ENCODE data around the gene KCNK5. TPM values are rescaled to one million over a fixed set of nuclear protein-coding genes. Genes with fewer than 3 reads are reported as not detected.

KCNK5 gene
- polyA plus RNA-seq, 1 donor from 2014 or later, result not detected

DNA sequence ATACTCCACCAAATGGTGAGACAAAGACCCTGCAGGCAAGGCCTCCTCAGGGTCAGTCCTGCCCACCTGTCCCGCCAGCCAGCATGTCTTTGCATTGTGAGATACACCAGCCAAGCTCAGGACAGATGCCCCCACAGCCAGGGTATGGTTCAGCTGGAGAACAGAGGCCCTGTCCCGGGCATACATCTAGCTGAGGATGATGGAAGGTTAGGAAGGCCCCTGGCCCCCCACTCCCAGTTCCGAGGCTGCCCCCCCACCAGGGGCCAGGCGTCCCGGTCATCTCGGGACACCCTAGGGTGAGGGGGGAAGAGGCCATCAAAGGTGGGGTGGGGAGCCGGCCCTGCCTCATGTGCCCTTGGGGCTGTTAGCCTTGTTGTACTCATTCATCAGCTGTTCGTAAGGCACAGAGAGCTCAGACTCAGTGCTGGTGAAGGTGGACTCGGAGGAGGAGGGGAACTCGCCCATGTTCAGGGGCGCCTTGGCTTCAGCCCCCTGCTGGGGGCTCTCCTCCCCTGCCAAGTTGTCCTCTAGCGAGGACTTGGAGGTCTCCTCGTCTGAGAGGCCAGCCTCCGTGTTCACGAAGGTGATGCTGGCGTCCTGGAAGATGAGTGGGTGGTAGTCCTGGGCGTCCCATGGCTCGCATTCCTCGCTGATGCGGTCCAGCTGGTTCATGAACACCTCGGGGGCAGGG, 38.6 kb downstream of the KCNK5 start:
- TF ChIP-seq SMC3 (conservative IDR thresholded peaks at IDR 0.05; ENCODE audit: poor library complexity) (no peak), RAD21 (conservative IDR thresholded peaks at IDR 0.05) (no peak), EZH2 (IDR thresholded peaks at IDR 0.05; ENCODE audit: borderline replicate concordance, insufficient read depth, low read length, poor library complexity, severe bottlenecking) (no peak), MXI1 (conservative IDR thresholded peaks at IDR 0.05; ENCODE audit: poor library complexity, severe bottlenecking) (no peak), EP300 (conservative IDR thresholded peaks at IDR 0.05; ENCODE audit: poor library complexity, severe bottlenecking) (no peak), TAF1 (IDR thresholded peaks at IDR 0.05; ENCODE audit: low read depth) (no peak), POLR2AphosphoS5 (IDR thresholded peaks at IDR 0.05) (no peak)
- TF ChIP-seq, protein P1, sequence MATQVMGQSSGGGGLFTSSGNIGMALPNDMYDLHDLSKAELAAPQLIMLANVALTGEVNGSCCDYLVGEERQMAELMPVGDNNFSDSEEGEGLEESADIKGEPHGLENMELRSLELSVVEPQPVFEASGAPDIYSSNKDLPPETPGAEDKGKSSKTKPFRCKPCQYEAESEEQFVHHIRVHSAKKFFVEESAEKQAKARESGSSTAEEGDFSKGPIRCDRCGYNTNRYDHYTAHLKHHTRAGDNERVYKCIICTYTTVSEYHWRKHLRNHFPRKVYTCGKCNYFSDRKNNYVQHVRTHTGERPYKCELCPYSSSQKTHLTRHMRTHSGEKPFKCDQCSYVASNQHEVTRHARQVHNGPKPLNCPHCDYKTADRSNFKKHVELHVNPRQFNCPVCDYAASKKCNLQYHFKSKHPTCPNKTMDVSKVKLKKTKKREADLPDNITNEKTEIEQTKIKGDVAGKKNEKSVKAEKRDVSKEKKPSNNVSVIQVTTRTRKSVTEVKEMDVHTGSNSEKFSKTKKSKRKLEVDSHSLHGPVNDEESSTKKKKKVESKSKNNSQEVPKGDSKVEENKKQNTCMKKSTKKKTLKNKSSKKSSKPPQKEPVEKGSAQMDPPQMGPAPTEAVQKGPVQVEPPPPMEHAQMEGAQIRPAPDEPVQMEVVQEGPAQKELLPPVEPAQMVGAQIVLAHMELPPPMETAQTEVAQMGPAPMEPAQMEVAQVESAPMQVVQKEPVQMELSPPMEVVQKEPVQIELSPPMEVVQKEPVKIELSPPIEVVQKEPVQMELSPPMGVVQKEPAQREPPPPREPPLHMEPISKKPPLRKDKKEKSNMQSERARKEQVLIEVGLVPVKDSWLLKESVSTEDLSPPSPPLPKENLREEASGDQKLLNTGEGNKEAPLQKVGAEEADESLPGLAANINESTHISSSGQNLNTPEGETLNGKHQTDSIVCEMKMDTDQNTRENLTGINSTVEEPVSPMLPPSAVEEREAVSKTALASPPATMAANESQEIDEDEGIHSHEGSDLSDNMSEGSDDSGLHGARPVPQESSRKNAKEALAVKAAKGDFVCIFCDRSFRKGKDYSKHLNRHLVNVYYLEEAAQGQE (IDR thresholded peaks at IDR 0.05; ENCODE audit: borderline replicate concordance), result no peak
- TF ChIP-seq, protein P2, sequence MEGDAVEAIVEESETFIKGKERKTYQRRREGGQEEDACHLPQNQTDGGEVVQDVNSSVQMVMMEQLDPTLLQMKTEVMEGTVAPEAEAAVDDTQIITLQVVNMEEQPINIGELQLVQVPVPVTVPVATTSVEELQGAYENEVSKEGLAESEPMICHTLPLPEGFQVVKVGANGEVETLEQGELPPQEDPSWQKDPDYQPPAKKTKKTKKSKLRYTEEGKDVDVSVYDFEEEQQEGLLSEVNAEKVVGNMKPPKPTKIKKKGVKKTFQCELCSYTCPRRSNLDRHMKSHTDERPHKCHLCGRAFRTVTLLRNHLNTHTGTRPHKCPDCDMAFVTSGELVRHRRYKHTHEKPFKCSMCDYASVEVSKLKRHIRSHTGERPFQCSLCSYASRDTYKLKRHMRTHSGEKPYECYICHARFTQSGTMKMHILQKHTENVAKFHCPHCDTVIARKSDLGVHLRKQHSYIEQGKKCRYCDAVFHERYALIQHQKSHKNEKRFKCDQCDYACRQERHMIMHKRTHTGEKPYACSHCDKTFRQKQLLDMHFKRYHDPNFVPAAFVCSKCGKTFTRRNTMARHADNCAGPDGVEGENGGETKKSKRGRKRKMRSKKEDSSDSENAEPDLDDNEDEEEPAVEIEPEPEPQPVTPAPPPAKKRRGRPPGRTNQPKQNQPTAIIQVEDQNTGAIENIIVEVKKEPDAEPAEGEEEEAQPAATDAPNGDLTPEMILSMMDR (IDR thresholded peaks at IDR 0.05; ENCODE audit: poor library complexity, severe bottlenecking), result no peak
- Histone ChIP-seq H3K4me2 (ENCODE audit: low read length) (no peak overlapping the region), H3K9me2 (ENCODE audit: insufficient read depth, low read length) (no peaks in the 10 kb centered on the region), H3F3A (ENCODE audit: insufficient read depth, low read length, poor library complexity, severe bottlenecking) (no peaks in the 10 kb centered on the region), H3K79me2 (replicated peaks; ENCODE audit: insufficient read depth, low read length) (no peaks in the 10 kb centered on the region), H3K27ac (ENCODE audit: low read length) (no peak overlapping the region), H3K36me3 (ENCODE audit: insufficient read depth, low read length) (no peaks in the 10 kb centered on the region), H3K4me3 (ENCODE audit: low read length) (no peak overlapping the region), H3K9ac (ENCODE audit: low read length) (no peak overlapping the region), H4K20me1 (ENCODE audit: insufficient read depth) (no peaks in the 10 kb centered on the region), H3K9me3 (ENCODE audit: low read length) (no peaks in the 10 kb centered on the region), H3K27me3 (ENCODE audit: insufficient read depth, low read depth, low read length) (no peaks in the 10 kb centered on the region), H2AFZ (ENCODE audit: low read depth, low read length) (no peak overlapping the region)

DNA sequence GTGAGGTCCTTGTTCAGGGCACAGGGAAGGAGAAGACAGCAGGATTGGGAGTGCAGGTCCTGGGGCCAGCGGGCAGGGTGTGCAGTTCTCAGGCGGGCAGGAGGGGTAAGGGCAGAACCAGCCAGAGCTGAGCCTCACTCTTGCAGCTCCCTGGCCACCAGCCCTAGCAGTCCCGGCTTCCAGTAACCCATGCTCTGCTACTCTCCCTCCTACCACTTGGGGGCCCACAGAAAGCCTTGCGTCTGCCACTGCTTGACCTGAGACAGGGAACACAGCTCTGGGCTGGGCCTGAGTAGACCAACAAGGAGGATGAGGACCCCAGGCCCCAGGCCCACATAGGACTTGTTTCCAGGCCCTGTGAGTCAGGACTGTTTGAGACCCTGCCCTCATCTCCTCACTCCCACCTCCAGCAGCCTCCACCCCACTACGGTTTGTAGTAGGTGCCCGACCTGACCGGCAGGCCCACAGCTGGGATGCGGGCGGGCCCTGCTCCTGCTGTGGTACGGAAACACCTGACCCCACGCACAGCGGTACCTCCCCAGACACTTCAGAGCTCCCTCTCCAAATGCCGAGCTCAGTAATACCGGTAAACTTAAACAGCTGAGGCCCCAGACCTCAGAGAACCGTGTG, 39.2 kb downstream of the KCNK5 start:
- Histone ChIP-seq H3K4me3 (ENCODE audit: low read length) (no peak overlapping the region), H3K27ac (ENCODE audit: low read length) (no peak overlapping the region), H3K9ac (ENCODE audit: low read length) (no peak overlapping the region), H3K27me3 (ENCODE audit: insufficient read depth, low read depth, low read length) (no peaks in the 10 kb centered on the region), H3K36me3 (ENCODE audit: insufficient read depth, low read length) (no peaks in the 10 kb centered on the region), H2AFZ (ENCODE audit: low read depth, low read length) (no peak overlapping the region), H3K9me3 (ENCODE audit: low read length) (no peaks in the 10 kb centered on the region), H3K9me2 (ENCODE audit: insufficient read depth, low read length) (no peaks in the 10 kb centered on the region), H4K20me1 (ENCODE audit: insufficient read depth) (no peaks in the 10 kb centered on the region), H3K79me2 (replicated peaks; ENCODE audit: insufficient read depth, low read length) (no peaks in the 10 kb centered on the region), H3K4me2 (ENCODE audit: low read length) (no peak overlapping the region), H3F3A (ENCODE audit: insufficient read depth, low read length, poor library complexity, severe bottlenecking) (no peaks in the 10 kb centered on the region)
- TF ChIP-seq TAF1 (IDR thresholded peaks at IDR 0.05; ENCODE audit: low read depth) (no peak), EZH2 (IDR thresholded peaks at IDR 0.05; ENCODE audit: borderline replicate concordance, insufficient read depth, low read length, poor library complexity, severe bottlenecking) (no peak), MXI1 (conservative IDR thresholded peaks at IDR 0.05; ENCODE audit: poor library complexity, severe bottlenecking) (no peak), POLR2AphosphoS5 (IDR thresholded peaks at IDR 0.05) (no peak), RAD21 (conservative IDR thresholded peaks at IDR 0.05) (no peak), SMC3 (conservative IDR thresholded peaks at IDR 0.05; ENCODE audit: poor library complexity) (no peak), EP300 (conservative IDR thresholded peaks at IDR 0.05; ENCODE audit: poor library complexity, severe bottlenecking) (no peak)
- TF ChIP-seq, protein P2 (IDR thresholded peaks at IDR 0.05; ENCODE audit: poor library complexity, severe bottlenecking), result no peak
- TF ChIP-seq, protein P1 (IDR thresholded peaks at IDR 0.05; ENCODE audit: borderline replicate concordance), result no peak

All from neural cell (in vitro differentiated cells).